DOHH2 (cell line): ENCODE measurements around the gene MED13L.

ENCODE experiments used
- CTCF ChIP-seq: fragments of 200-600 bp; sonication (generic); IDR thresholded peaks from one replicate; pipeline ENCODE4 v1.5.1; 2014; ENCODE audit warnings: antibody characterized with exemption, mild to moderate bottlenecking, low read depth, low read length; ENCODE audit not compliant: poor library complexity, severe bottlenecking
- EZH2phosphoT487 ChIP-seq: fragments of 200-600 bp; sonication (generic); IDR thresholded peaks from 2 replicates; pipeline ENCODE4 v1.6.1; 2017; ENCODE audit warnings: borderline replicate concordance, mild to moderate bottlenecking, antibody characterized with exemption, low read length, moderate library complexity, mixed read lengths

GRCh38 chr12:115932066-115932465 is 345.4 kb downstream of the MED13L start:
- TF ChIP-seq CTCF (no peak), EZH2phosphoT487 (no peak)
